CD8-positive, alpha-beta memory T cell (primary cell): ENCODE results near the gene HIF3A. TPM values are rescaled to one million over a fixed set of nuclear protein-coding genes. Genes with fewer than 3 reads are reported as not detected.

Experiments used
- CTCF ChIA-PET: fragments of 350-600 bp; sonication (Branson Sonifier 250); formaldehyde crosslinking; loops from one replicate; lab custom pipeline; 2021; ENCODE audit warnings: antibody characterized with exemption; lab: Charles Lee
- POLR2A ChIA-PET: fragments of 350-600 bp; sonication (Branson Sonifier 250); formaldehyde crosslinking; loops from one replicate; lab custom pipeline; 2021; ENCODE audit warnings: antibody characterized with exemption; lab: Charles Lee
- DNase-seq, 5 donors: peaks; one replicate each; pipeline versions ENCODE4 v3.0.0 to v3.0.0-alpha.2; 2020 to 2022; ENCODE audit warnings: mixed read lengths in 1 of 5
- H3K27ac ChIP-seq: one replicate; pipeline ENCODE4 v1.7.0; 2013; ENCODE audit warnings: low read depth, mild to moderate bottlenecking, low read length, moderate library complexity
- H3K27me3 ChIP-seq: 2 replicates; pipeline ENCODE4 v1.7.0; 2013; ENCODE audit warnings: low read length, mild to moderate bottlenecking; ENCODE audit not compliant: insufficient read depth, poor library complexity, severe bottlenecking
- H3K36me3 ChIP-seq: 2 replicates; pipeline ENCODE4 v1.7.0; 2013; ENCODE audit warnings: mild to moderate bottlenecking, low read length, moderate library complexity; ENCODE audit not compliant: insufficient read depth
- H3K4me1 ChIP-seq: 2 replicates; pipeline ENCODE4 v1.7.0; 2013; ENCODE audit warnings: mild to moderate bottlenecking, low read length, moderate library complexity; ENCODE audit not compliant: insufficient read depth
- H3K4me3 ChIP-seq: 2 replicates; pipeline ENCODE4 v1.7.0; 2013; ENCODE audit warnings: mild to moderate bottlenecking, low read length
- H3K9me3 ChIP-seq: 2 replicates; pipeline ENCODE4 v1.7.0; 2013; ENCODE audit warnings: mild to moderate bottlenecking, low read length
- H3K27ac Mint-ChIP-seq, 8 donors: one replicate each; pipeline ENCODE4 v1.8.0; 2020 to 2021; ENCODE audit warnings: mixed read lengths in 8 of 8, mild to moderate bottlenecking in 6 of 8, inconsistent platforms in 3 of 8, moderate library complexity in 3 of 8
- H3K27me3 Mint-ChIP-seq, 2 donors: one replicate each; pipeline ENCODE4 v1.8.0; 2020 to 2021; ENCODE audit warnings: mixed read lengths in 2 of 2, mild to moderate bottlenecking in 1 of 2, moderate library complexity in 1 of 2
- H3K36me3 Mint-ChIP-seq, 3 donors: one replicate each; pipeline ENCODE4 v1.8.0; 2020 to 2021; ENCODE audit warnings: mixed read lengths in 3 of 3, inconsistent platforms in 1 of 3, mild to moderate bottlenecking in 1 of 3
- H3K4me1 Mint-ChIP-seq, 3 donors: one replicate each; pipeline ENCODE4 v1.8.0; 2020 to 2021; ENCODE audit warnings: mixed read lengths in 3 of 3, inconsistent platforms in 1 of 3, mild to moderate bottlenecking in 1 of 3
- H3K4me3 Mint-ChIP-seq, 7 donors: one replicate each; pipeline ENCODE4 v1.8.0; 2020 to 2021; ENCODE audit warnings: mixed read lengths in 7 of 7, mild to moderate bottlenecking in 6 of 7, moderate library complexity in 4 of 7, inconsistent platforms in 2 of 7
- H3K9me3 Mint-ChIP-seq, 5 donors: one replicate each; pipeline ENCODE4 v1.8.0; 2020 to 2022; ENCODE audit warnings: mixed read lengths in 5 of 5, mild to moderate bottlenecking in 3 of 5, moderate library complexity in 2 of 5, inconsistent platforms in 1 of 5
- polyA plus RNA-seq: library from polyadenylated mRNA; unstranded; fragments of 300-500 nt; fragmentation: Illumina TruSeq; gene quantifications from one replicate; pipeline ENCODE4 v1.2.3, GENCODE V29; 2021
- total RNA-seq, 2 experiments: library from RNA; stranded (reverse); gene quantifications; one replicate each; pipeline ENCODE4 v1.2.3, GENCODE V29; 2021

The HIF3A gene
- total and polyA plus RNA-seq, 3 experiments from 2014 or later = not detected

GRCh38 chr19:46367426-46367825 is 70.6 kb downstream of the HIF3A start:
- Mint-ChIP-seq H3K4me3 (no peak overlapping the region), H3K9me3 (no peaks in the 10 kb centered on the region), H3K36me3 (peaks cover 6 to 50% (median 8%) of the 10 kb centered on the region in 3 donors), H3K27ac (peak overlapping the region in 1 of 8 donors; percentile 83), H3K4me1 (peaks cover 40 to 54% (median 47%) of the 10 kb centered on the region in 3 donors), H3K27me3 (no peaks in the 10 kb centered on the region)
- DNase-seq = no peak
- Histone ChIP-seq H3K9me3 (no peaks in the 10 kb centered on the region), H3K4me3 (no peak overlapping the region), H3K4me1 (peaks cover 10% of the 10 kb centered on the region), H3K27me3 (no peaks in the 10 kb centered on the region), H3K27ac (no peak overlapping the region), H3K36me3 (peaks cover 8% of the 10 kb centered on the region)
- ChIA-PET CTCF (no interaction called here), POLR2A (no interaction called here)

GRCh38 chr19:46368116-46368515 is 71.3 kb downstream of the HIF3A start:
- Histone ChIP-seq H3K36me3 (peaks cover 8% of the 10 kb centered on the region), H3K4me1 (peaks cover 17% of the 10 kb centered on the region), H3K4me3 (no peak overlapping the region), H3K27ac (no peak overlapping the region), H3K9me3 (no peaks in the 10 kb centered on the region), H3K27me3 (no peaks in the 10 kb centered on the region)
- no peak overlapping the region for H3K4me3 Mint-ChIP-seq
- H3K36me3 Mint-ChIP-seq = peaks cover 6 to 50% (median 8%) of the 10 kb centered on the region in 3 donors
- H3K9me3 Mint-ChIP-seq = no peaks in the 10 kb centered on the region
- ChIA-PET CTCF (interaction anchor here (1.0 kb wide), 1 partner anchor 21 kb away, joined by 4 read pairs; the partner anchor contains the start of gene PPP5C), POLR2A (no interaction called here)
- H3K27ac Mint-ChIP-seq = peak overlapping the region in 1 of 8 donors; percentile 83
- no peaks in the 10 kb centered on the region for H3K27me3 Mint-ChIP-seq
- peaks cover 40 to 55% (median 47%) of the 10 kb centered on the region in 3 donors for H3K4me1 Mint-ChIP-seq
- DNase-seq = no peak

- H3K4me1 Mint-ChIP-seq = peaks cover 31 to 43% (median 35%) of the 10 kb centered on the region in 3 donors
- H3K9me3 ChIP-seq = no peaks in the 10 kb centered on the region
- no peak overlapping the region for H3K4me3 Mint-ChIP-seq
- H3K9me3 Mint-ChIP-seq = no peaks in the 10 kb centered on the region
- no peaks in the 10 kb centered on the region for H3K27me3 ChIP-seq
- peaks cover 8% of the 10 kb centered on the region for H3K36me3 ChIP-seq
- ChIA-PET CTCF (no interaction called here), POLR2A (no interaction called here)
- DNase-seq = no peak
- H3K27ac Mint-ChIP-seq = no peak overlapping the region
- H3K4me1 ChIP-seq = peaks cover 17% of the 10 kb centered on the region
- H3K4me3 ChIP-seq = no peak overlapping the region
- no peak overlapping the region for H3K27ac ChIP-seq
- H3K27me3 Mint-ChIP-seq = no peaks in the 10 kb centered on the region
- peaks cover 0 to 42% (median 0%) of the 10 kb centered on the region in 3 donors for H3K36me3 Mint-ChIP-seq
Observed at GRCh38 chr19:46369817-46370216, 73.0 kb downstream of the HIF3A start.

- Mint-ChIP-seq H3K36me3 (peaks cover 0 to 47% (median 5%) of the 10 kb centered on the region in 3 donors), H3K9me3 (no peaks in the 10 kb centered on the region), H3K4me1 (peaks cover 23 to 32% (median 24%) of the 10 kb centered on the region in 3 donors), H3K4me3 (peak overlapping the region in 2 of 7 donors; percentile 16 to 32), H3K27ac (peak overlapping the region in 5 of 8 donors; percentile 4 to 55 (median 41)), H3K27me3 (no peaks in the 10 kb centered on the region)
- Histone ChIP-seq H3K9me3 (no peaks in the 10 kb centered on the region), H3K27ac (no peak overlapping the region), H3K36me3 (peaks cover 10% of the 10 kb centered on the region), H3K4me3 (no peak overlapping the region), H3K4me1 (peaks cover 17% of the 10 kb centered on the region), H3K27me3 (no peaks in the 10 kb centered on the region)
- peak in 1 of 5 donors; percentile 16 for DNase-seq
- CTCF ChIA-PET = interaction anchor here (1.1 to 1.4 kb wide), 2 partner anchors 21 to 25 kb away, joined by 3 read pairs; no protein-coding TSS in a partner anchor
- POLR2A ChIA-PET = no interaction called here
Observed at GRCh38 chr19:46371371-46371901, 74.6 kb downstream of the HIF3A start.

GRCh38 chr19:46372901-46373490 is 76.2 kb downstream of the HIF3A start:
- H3K27ac Mint-ChIP-seq = peak overlapping the region in 1 of 8 donors; percentile 55
- H3K27ac ChIP-seq = no peak overlapping the region
- H3K9me3 ChIP-seq = no peaks in the 10 kb centered on the region
- H3K36me3 ChIP-seq = peaks cover 15% of the 10 kb centered on the region
- peaks cover 17% of the 10 kb centered on the region for H3K4me1 ChIP-seq
- H3K4me3 ChIP-seq = no peak overlapping the region
- H3K27me3 ChIP-seq = no peaks in the 10 kb centered on the region
- peaks cover 0 to 49% (median 9%) of the 10 kb centered on the region in 3 donors for H3K36me3 Mint-ChIP-seq
- POLR2A ChIA-PET = no interaction called here
- peaks cover 16 to 25% (median 17%) of the 10 kb centered on the region in 3 donors for H3K4me1 Mint-ChIP-seq
- no peaks in the 10 kb centered on the region for H3K27me3 Mint-ChIP-seq
- no peak overlapping the region for H3K4me3 Mint-ChIP-seq
- H3K9me3 Mint-ChIP-seq = no peaks in the 10 kb centered on the region
- no peak for DNase-seq
- CTCF ChIA-PET = no interaction called here

DNA sequence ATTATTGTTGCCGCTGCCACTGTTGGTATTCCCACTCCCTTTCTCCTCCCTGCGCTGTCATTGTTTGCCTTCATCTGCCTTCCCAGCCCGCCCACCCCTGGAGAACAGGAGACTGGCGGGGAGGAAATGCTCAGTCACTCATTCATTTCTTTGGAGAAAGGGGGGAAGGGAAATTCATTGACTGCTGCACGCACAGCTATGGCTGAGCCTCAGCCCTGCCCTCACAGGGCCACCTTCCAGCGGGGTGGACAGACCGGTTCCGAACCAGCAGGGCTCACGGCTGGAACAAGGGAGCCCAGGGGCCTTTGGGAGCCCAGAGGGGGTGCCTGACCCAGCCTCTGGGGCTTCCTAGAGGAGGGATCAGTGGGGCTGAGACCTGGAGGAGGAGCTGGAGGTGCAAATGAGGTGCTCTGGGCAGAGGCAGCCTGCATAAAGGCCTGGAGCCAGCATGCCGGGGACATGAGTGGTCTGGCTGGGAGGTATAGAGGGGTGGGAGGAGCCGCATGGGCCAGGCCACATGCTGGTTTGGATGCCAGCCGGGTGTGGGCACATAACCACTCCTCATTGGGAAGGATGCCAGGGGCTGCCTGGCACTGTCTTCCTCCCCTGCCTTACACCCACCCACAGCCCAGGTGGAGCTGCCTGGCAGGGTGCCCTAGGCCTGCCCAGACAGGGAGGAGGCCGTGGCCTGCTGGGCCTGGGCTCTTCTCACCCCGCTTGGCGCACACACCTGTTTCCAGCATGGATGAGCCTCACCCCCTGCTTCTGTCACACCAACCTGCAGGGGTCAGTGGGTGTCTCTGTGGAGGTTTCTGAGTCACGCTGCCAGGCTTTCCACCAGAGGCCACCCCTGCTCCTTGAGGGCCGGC is 76.9 kb downstream of the HIF3A start:
- Mint-ChIP-seq H3K36me3 (peaks cover 0 to 52% (median 9%) of the 10 kb centered on the region in 3 donors), H3K27ac (peak overlapping the region in 2 of 8 donors; percentile 55 to 77), H3K4me1 (peaks cover 16 to 22% (median 17%) of the 10 kb centered on the region in 3 donors), H3K9me3 (no peaks in the 10 kb centered on the region), H3K27me3 (no peaks in the 10 kb centered on the region), H3K4me3 (no peak overlapping the region)
- DNase-seq = no peak
- H3K4me3 ChIP-seq = no peak overlapping the region
- ChIA-PET POLR2A (no interaction called here), CTCF (no interaction called here)
- H3K27me3 ChIP-seq = no peaks in the 10 kb centered on the region
- H3K27ac ChIP-seq = no peak overlapping the region
- H3K4me1 ChIP-seq = peaks cover 17% of the 10 kb centered on the region
- no peaks in the 10 kb centered on the region for H3K9me3 ChIP-seq
- H3K36me3 ChIP-seq = peaks cover 22% of the 10 kb centered on the region

- no peaks in the 10 kb centered on the region for H3K27me3 ChIP-seq
- no peaks in the 10 kb centered on the region for H3K9me3 ChIP-seq
- peaks cover 22% of the 10 kb centered on the region for H3K36me3 ChIP-seq
- no peak overlapping the region for H3K27ac ChIP-seq
- no peak overlapping the region for H3K4me3 ChIP-seq
- no peak for DNase-seq
- Mint-ChIP-seq H3K27ac (no peak overlapping the region), H3K4me1 (peaks cover 14 to 17% (median 16%) of the 10 kb centered on the region in 3 donors), H3K9me3 (no peaks in the 10 kb centered on the region), H3K4me3 (no peak overlapping the region), H3K27me3 (no peaks in the 10 kb centered on the region), H3K36me3 (peaks cover 0 to 58% (median 9%) of the 10 kb centered on the region in 3 donors)
- ChIA-PET POLR2A (no interaction called here), CTCF (no interaction called here)
- H3K4me1 ChIP-seq = peaks cover 17% of the 10 kb centered on the region
Observed at GRCh38 chr19:46374536-46375475, 78.0 kb downstream of the HIF3A start.
